ENCODE measurements around the gene STIMATE.

STIMATE gene

DNA sequence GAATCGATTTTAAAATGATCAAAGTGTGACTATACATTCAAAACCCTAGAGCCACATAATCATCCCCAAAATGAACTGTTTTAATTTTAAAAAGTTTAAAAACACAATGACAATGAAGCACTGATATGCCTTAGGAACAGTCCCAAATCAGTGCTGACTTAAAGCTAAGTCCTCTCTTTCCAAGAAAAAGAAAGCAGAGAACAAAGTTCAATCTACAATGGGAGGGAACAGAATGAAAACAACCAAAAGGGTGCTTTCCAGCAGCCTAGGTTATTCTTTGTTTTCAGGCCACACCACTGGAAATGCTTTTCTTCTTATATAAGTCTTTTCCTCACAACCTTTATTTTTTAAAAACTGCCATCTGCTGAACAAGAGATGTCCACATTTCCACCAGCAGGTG is 7.2 kb upstream of the STIMATE start:
- TF ChIP-seq, protein P1, sequence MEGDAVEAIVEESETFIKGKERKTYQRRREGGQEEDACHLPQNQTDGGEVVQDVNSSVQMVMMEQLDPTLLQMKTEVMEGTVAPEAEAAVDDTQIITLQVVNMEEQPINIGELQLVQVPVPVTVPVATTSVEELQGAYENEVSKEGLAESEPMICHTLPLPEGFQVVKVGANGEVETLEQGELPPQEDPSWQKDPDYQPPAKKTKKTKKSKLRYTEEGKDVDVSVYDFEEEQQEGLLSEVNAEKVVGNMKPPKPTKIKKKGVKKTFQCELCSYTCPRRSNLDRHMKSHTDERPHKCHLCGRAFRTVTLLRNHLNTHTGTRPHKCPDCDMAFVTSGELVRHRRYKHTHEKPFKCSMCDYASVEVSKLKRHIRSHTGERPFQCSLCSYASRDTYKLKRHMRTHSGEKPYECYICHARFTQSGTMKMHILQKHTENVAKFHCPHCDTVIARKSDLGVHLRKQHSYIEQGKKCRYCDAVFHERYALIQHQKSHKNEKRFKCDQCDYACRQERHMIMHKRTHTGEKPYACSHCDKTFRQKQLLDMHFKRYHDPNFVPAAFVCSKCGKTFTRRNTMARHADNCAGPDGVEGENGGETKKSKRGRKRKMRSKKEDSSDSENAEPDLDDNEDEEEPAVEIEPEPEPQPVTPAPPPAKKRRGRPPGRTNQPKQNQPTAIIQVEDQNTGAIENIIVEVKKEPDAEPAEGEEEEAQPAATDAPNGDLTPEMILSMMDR (IDR thresholded peaks at IDR 0.05; ENCODE audit: low read length), result no peak
- TF ChIP-seq EZH2 (IDR thresholded peaks at IDR 0.05; ENCODE audit: borderline replicate concordance, low read length), result no peak
- no peaks in the 10 kb centered on the region for H3K4me1 ChIP-seq (ENCODE audit: insufficient read depth, low read length, severe bottlenecking)
- H3K4me2 ChIP-seq (ENCODE audit: low read length), result no peak overlapping the region
- no peaks in the 10 kb centered on the region for H4K20me1 ChIP-seq (ENCODE audit: insufficient read depth, low read length)
- no peaks in the 10 kb centered on the region for H3K79me2 ChIP-seq (ENCODE audit: insufficient read depth, low read length)
- H3K36me3 ChIP-seq (ENCODE audit: insufficient read depth, low read length), result peaks cover 27% of the 10 kb centered on the region; the same call in 1 of the 2 replicates
- no peaks in the 10 kb centered on the region for H3K9me2 ChIP-seq (ENCODE audit: low read depth, low read length)
- no peak overlapping the region for H3K27ac ChIP-seq (ENCODE audit: low read depth, low read length, poor library complexity, severe bottlenecking)
- H2AFZ ChIP-seq (ENCODE audit: low read length), result no peak overlapping the region
- peaks cover 5% of the 10 kb centered on the region; the same call in 1 of the 2 replicates for H3F3A ChIP-seq (ENCODE audit: insufficient read depth, low read length)
- H3K4me3 ChIP-seq (ENCODE audit: low read depth, low read length, poor library complexity, severe bottlenecking), result no peak overlapping the region
- no peaks in the 10 kb centered on the region for H3K9me3 ChIP-seq (ENCODE audit: low read length)
- H3K27me3 ChIP-seq (ENCODE audit: insufficient read depth, low read length), result no peaks in the 10 kb centered on the region
- no peak overlapping the region for H3K9ac ChIP-seq (ENCODE audit: low read length)

DNA sequence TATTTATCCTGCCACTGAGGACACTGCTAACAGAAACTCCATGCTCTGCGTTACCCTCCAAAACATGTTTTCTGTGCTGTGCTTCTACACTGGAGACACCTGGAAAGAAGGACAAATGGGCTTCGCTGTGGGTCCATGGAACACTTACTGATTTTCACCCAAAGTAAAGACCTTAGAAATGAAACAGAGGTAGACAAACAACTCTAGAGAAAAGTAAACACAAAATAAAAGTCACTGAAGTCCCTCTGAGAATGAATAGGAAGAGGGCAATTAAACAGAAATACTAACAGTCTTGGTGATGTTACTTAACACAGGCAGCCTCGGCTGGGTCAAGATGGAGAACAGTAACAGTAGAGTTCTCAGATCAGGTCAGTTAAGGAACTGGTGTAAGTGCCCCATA is 6.7 kb upstream of the STIMATE start:
- Histone ChIP-seq H3F3A (ENCODE audit: insufficient read depth, low read length) (peaks cover 2% of the 10 kb centered on the region; the same call in 1 of the 2 replicates), H3K9ac (ENCODE audit: low read length) (no peak overlapping the region), H2AFZ (ENCODE audit: low read length) (no peak overlapping the region), H3K4me1 (ENCODE audit: insufficient read depth, low read length, severe bottlenecking) (no peaks in the 10 kb centered on the region), H3K4me2 (ENCODE audit: low read length) (no peak overlapping the region), H3K36me3 (ENCODE audit: insufficient read depth, low read length) (peaks cover 25% of the 10 kb centered on the region; the same call in 1 of the 2 replicates), H3K27ac (ENCODE audit: low read depth, low read length, poor library complexity, severe bottlenecking) (no peak overlapping the region), H3K4me3 (ENCODE audit: low read depth, low read length, poor library complexity, severe bottlenecking) (no peak overlapping the region), H3K79me2 (ENCODE audit: insufficient read depth, low read length) (no peaks in the 10 kb centered on the region), H3K27me3 (ENCODE audit: insufficient read depth, low read length) (no peaks in the 10 kb centered on the region), H3K9me3 (ENCODE audit: low read length) (no peaks in the 10 kb centered on the region), H4K20me1 (ENCODE audit: insufficient read depth, low read length) (no peaks in the 10 kb centered on the region), H3K9me2 (ENCODE audit: low read depth, low read length) (no peaks in the 10 kb centered on the region)
- TF ChIP-seq EZH2 (IDR thresholded peaks at IDR 0.05; ENCODE audit: borderline replicate concordance, low read length), result no peak
- TF ChIP-seq, protein P1 (IDR thresholded peaks at IDR 0.05; ENCODE audit: low read length), result no peak

DNA sequence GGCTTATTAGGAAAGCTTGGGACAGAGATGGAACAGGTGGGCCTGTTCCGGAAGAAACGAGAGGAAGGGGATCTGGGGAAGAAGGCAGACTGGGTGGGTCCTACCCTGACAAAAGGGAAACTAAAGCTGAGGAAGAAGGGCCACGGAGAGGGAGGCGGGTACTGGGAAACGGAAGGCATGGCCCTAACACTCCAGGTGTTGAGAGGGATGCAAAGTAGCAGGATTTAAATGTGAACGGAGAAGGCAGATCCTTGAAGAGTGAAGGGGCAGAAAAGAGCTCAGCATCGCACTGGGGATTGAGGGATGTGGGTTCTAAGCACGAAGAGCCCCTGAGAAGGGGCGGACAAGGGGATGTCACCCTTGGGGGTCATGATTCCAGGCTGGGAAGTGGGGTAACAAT is 735 bp downstream of the STIMATE start:
- Histone ChIP-seq H3K27ac (ENCODE audit: low read depth, low read length, poor library complexity, severe bottlenecking) (peak overlapping the region; percentile 52), H3F3A (ENCODE audit: insufficient read depth, low read length) (no peaks in the 10 kb centered on the region), H3K79me2 (ENCODE audit: insufficient read depth, low read length) (peaks cover 22% of the 10 kb centered on the region; the same call in 1 of the 2 replicates), H4K20me1 (ENCODE audit: insufficient read depth, low read length) (no peaks in the 10 kb centered on the region), H3K27me3 (ENCODE audit: insufficient read depth, low read length) (no peaks in the 10 kb centered on the region), H3K9me2 (ENCODE audit: low read depth, low read length) (no peaks in the 10 kb centered on the region), H3K9me3 (ENCODE audit: low read length) (no peaks in the 10 kb centered on the region), H3K4me1 (ENCODE audit: insufficient read depth, low read length, severe bottlenecking) (peaks cover 58% of the 10 kb centered on the region), H2AFZ (ENCODE audit: low read length) (no peak overlapping the region), H3K4me3 (ENCODE audit: low read depth, low read length, poor library complexity, severe bottlenecking) (peak overlapping the region; percentile 89), H3K36me3 (ENCODE audit: insufficient read depth, low read length) (peaks cover 9% of the 10 kb centered on the region; the same call in 1 of the 2 replicates), H3K9ac (ENCODE audit: low read length) (peak overlapping the region; percentile 81), H3K4me2 (ENCODE audit: low read length) (peak overlapping the region; percentile 100)
- no peak for TF ChIP-seq EZH2 (IDR thresholded peaks at IDR 0.05; ENCODE audit: borderline replicate concordance, low read length)
- TF ChIP-seq, protein P1 (IDR thresholded peaks at IDR 0.05; ENCODE audit: low read length), result no peak
